Keratinocyte (primary cell): ENCODE measurements around the gene SMIM22. TPM values are rescaled to one million over a fixed set of nuclear protein-coding genes. Genes with fewer than 3 reads are reported as not detected.

Experiments
- DNase-seq: peaks from one replicate; pipeline ENCODE4 v3.0.0-alpha.2; 2011; ENCODE audit warnings: low read depth, missing footprints, low spot score
- FAIRE-seq: peaks from 2 replicates; lab custom pipeline; 2011; peaks lifted over from hg19 to GRCh38; lab: Jason Lieb, UNC
- H2AFZ ChIP-seq: 2 replicates; pipeline ENCODE4 v1.6.0; 2012; ENCODE audit warnings: low read length, control low read depth, inconsistent platforms; ENCODE audit not compliant: control insufficient read depth
- H3K27ac ChIP-seq: 2 replicates; pipeline ENCODE4 v1.5.1; 2011; ENCODE audit warnings: low read length; ENCODE audit not compliant: control insufficient read depth, insufficient read depth
- H3K27me3 ChIP-seq: 3 replicates; pipeline ENCODE4 v1.6.0; 2011; ENCODE audit warnings: low read length; ENCODE audit not compliant: control insufficient read depth, insufficient read depth; ENCODE audit errors: extremely low read depth
- H3K36me3 ChIP-seq, 2 experiments: 2 replicates in 1 of 2; 3 replicates in 1 of 2; pipeline ENCODE4 v1.5.1; 2011; ENCODE audit warnings: low read length in 2 of 2, mild to moderate bottlenecking in 1 of 2; ENCODE audit not compliant: control insufficient read depth in 2 of 2, insufficient read depth in 2 of 2; ENCODE audit errors: extremely low read depth in 1 of 2
- H3K4me1 ChIP-seq: 3 replicates; pipeline ENCODE4 v1.5.1; 2011; ENCODE audit warnings: low read length; ENCODE audit not compliant: control insufficient read depth, insufficient read depth; ENCODE audit errors: extremely low read depth
- H3K4me2 ChIP-seq: 3 replicates; pipeline ENCODE4 v1.6.0; 2011; ENCODE audit warnings: low read depth, low read length; ENCODE audit not compliant: control insufficient read depth, insufficient read depth; ENCODE audit errors: extremely low read depth
- H3K4me3 ChIP-seq, 3 experiments: fragments of 200-600 bp in 1 of 3; sonication (generic) in 1 of 3; 2 replicates in 2 of 3; 3 replicates in 1 of 3; pipeline ENCODE4 v1.5.1; 2011 to 2016; ENCODE audit warnings: low read length in 3 of 3, mild to moderate bottlenecking in 3 of 3, control low read depth in 2 of 3, inconsistent platforms in 1 of 3, low read depth in 1 of 3, mixed read lengths in 1 of 3, mixed run types in 1 of 3, moderate library complexity in 1 of 3; ENCODE audit not compliant: control insufficient read depth in 2 of 3, insufficient read depth in 2 of 3; ENCODE audit errors: extremely low read depth in 1 of 3
- H3K79me2 ChIP-seq: 2 replicates; pipeline ENCODE4 v1.6.0; 2012; ENCODE audit warnings: low read length; ENCODE audit not compliant: control insufficient read depth, insufficient read depth
- H3K9ac ChIP-seq: 3 replicates; pipeline ENCODE4 v1.6.0; 2011; ENCODE audit warnings: low read length; ENCODE audit not compliant: control insufficient read depth, insufficient read depth; ENCODE audit errors: extremely low read depth
- H3K9me1 ChIP-seq: 3 replicates; pipeline ENCODE4 v1.6.0; 2011; ENCODE audit warnings: low read length; ENCODE audit not compliant: control insufficient read depth, insufficient read depth; ENCODE audit errors: extremely low read depth
- H3K9me3 ChIP-seq: 2 replicates; pipeline ENCODE4 v1.5.1; 2012; ENCODE audit warnings: low read depth, low read length; ENCODE audit not compliant: control insufficient read depth
- H4K20me1 ChIP-seq: 3 replicates; pipeline ENCODE4 v1.6.0; 2011; ENCODE audit warnings: low read length; ENCODE audit not compliant: control insufficient read depth, insufficient read depth; ENCODE audit errors: extremely low read depth
- CTCF ChIP-seq, 3 experiments: IDR thresholded peaks in 1 of 3; conservative IDR thresholded peaks in 1 of 3; optimal IDR thresholded peaks in 1 of 3; 2 replicates in 2 of 3; 3 replicates in 1 of 3; pipeline versions ENCODE3 to v1.5.1; 2011; ENCODE audit warnings: low read length in 3 of 3, mild to moderate bottlenecking in 3 of 3, moderate library complexity in 2 of 3, control low read depth in 1 of 3, inconsistent platforms in 1 of 3; ENCODE audit not compliant: insufficient read depth in 2 of 3; ENCODE audit errors: extremely low read depth in 1 of 3
- EZH2 ChIP-seq: IDR thresholded peaks from one replicate; pipeline ENCODE4 v1.6.1; 2012; ENCODE audit warnings: inconsistent platforms, mild to moderate bottlenecking, low read length, moderate library complexity
- dilution Hi-C: fragments of 300-500 bp; cut with MboI; formaldehyde crosslinking; loops from one replicate; pipeline ENCODE4 v1.7.0; 2020; ENCODE audit warnings: low sequenced_read_pairs; ENCODE audit not compliant: extremely low pct_ligation_motif_present
- polyA plus RNA-seq, 5 experiments: library from polyadenylated mRNA; depleted of rRNA in 3 of 5; stranded (reverse) in 3 of 5; stranded (forward) in 1 of 5; unstranded in 1 of 5; fragments of >200 nt; gene quantifications; 1 replicate in 1 of 5; 2 replicates in 3 of 5; 3 replicates in 1 of 5; pipeline versions ENCODE4 v1.2.1 to v1.2.3, GENCODE V29; 2011 to 2012; ENCODE audit warnings: missing spikeins in 2 of 5, low read depth in 1 of 5, low replicate concordance in 1 of 5

SMIM22 gene
- polyA plus RNA-seq, 1 donor (not counting 4 experiments of a cell fraction or from before 2014, with no cell fraction given) = 10.6 TPM

DNA sequence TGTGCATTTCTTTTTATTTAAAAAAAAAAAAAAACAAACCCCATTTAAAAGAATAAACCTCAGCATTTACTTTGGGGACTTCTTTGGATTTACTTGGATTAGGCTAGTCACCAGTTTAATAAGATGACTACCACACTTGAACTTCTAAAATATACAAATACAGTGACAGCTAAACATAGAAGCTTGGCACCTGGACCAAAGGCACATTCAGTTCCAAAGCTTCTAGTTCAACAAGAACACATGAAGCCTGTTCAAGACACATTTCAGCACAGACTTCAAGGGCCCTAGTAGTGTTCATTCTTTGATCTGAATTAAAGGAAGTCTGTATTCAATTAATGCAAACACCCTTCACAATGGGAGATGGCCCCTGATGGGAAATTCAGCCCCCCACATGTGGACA is 18.9 kb downstream of the SMIM22 start:
- Histone ChIP-seq H3K4me1 (peaks cover 2% of the 10 kb centered on the region), H3K27ac (no peak overlapping the region), H3K9ac (no peak overlapping the region), H3K4me2 (no peak overlapping the region), H3K27me3 (no peaks in the 10 kb centered on the region), H3K79me2 (no peaks in the 10 kb centered on the region), H3K4me3 (no peak overlapping the region), H3K9me1 (no peaks in the 10 kb centered on the region), H3K36me3 (peaks cover 26 to 36% of the 10 kb centered on the region in 2 experiments), H4K20me1 (no peaks in the 10 kb centered on the region), H2AFZ (no peak overlapping the region), H3K9me3 (no peaks in the 10 kb centered on the region)
- no peak for FAIRE-seq
- no peak for TF ChIP-seq CTCF (optimal IDR thresholded peaks at IDR 0.05 in 1 of 3, IDR thresholded peaks at IDR 0.05 in 1 of 3, conservative IDR thresholded peaks at IDR 0.05 in 1 of 3; ENCODE audit: extremely low read depth in 1 of 3, insufficient read depth in 2 of 3, low read length in 3 of 3)
- no peak for DNase-seq
- dilution Hi-C loops = no loop called here

- FAIRE-seq (no peak), DNase-seq (no peak)
- no peak overlapping the region for H3K27ac ChIP-seq
- no peak overlapping the region for H2AFZ ChIP-seq
- H3K9me3 ChIP-seq = no peaks in the 10 kb centered on the region
- no peaks in the 10 kb centered on the region for H4K20me1 ChIP-seq
- no peak overlapping the region for H3K4me2 ChIP-seq
- H3K79me2 ChIP-seq = no peaks in the 10 kb centered on the region
- TF ChIP-seq CTCF (optimal IDR thresholded peaks at IDR 0.05 in 1 of 3, IDR thresholded peaks at IDR 0.05 in 1 of 3, conservative IDR thresholded peaks at IDR 0.05 in 1 of 3; ENCODE audit: extremely low read depth in 1 of 3, insufficient read depth in 2 of 3, low read length in 3 of 3) = no peak
- TF ChIP-seq EZH2 = no peak
- peaks cover 28 to 36% of the 10 kb centered on the region in 2 experiments for H3K36me3 ChIP-seq
- no peak overlapping the region for H3K4me3 ChIP-seq
- H3K9me1 ChIP-seq = no peaks in the 10 kb centered on the region
- H3K9ac ChIP-seq = no peak overlapping the region
- H3K4me1 ChIP-seq = peaks cover 2% of the 10 kb centered on the region
- no peaks in the 10 kb centered on the region for H3K27me3 ChIP-seq
- dilution Hi-C loops = no loop called here
Observed at GRCh38 chr16:4814542-4815173, 19.5 kb downstream of the SMIM22 start.
